Liver (tissue), 9 donors: ENCODE results near the gene RNF133. TPM values are rescaled to one million over a fixed set of nuclear protein-coding genes. Genes with fewer than 3 reads are reported as not detected.

Experiments
- DNase-seq: peaks from one replicate; pipeline ENCODE4 v3.0.0-alpha.2; 2017; ENCODE audit warnings: low spot score
- H3K27ac ChIP-seq, 2 donors: one replicate each; pipeline ENCODE4 v1.7.0; 2013; ENCODE audit warnings: inconsistent platforms in 2 of 2, low read length in 2 of 2, control low read depth in 1 of 2, low read depth in 1 of 2, mild to moderate bottlenecking in 1 of 2
- H3K27me3 ChIP-seq, 4 donors: one replicate each; pipeline versions ENCODE4 v1.6.1 to v1.7.0; 2013; ENCODE audit warnings: low read length in 3 of 4, inconsistent platforms in 1 of 4, mild to moderate bottlenecking in 1 of 4, moderate library complexity in 1 of 4; ENCODE audit not compliant: control insufficient read depth in 4 of 4, insufficient read depth in 4 of 4
- H3K36me3 ChIP-seq, 4 donors: one replicate each; pipeline versions ENCODE4 v1.6.1 to v1.7.0; 2013; ENCODE audit warnings: low read length in 3 of 4, mild to moderate bottlenecking in 3 of 4, low read depth in 1 of 4, moderate library complexity in 1 of 4; ENCODE audit not compliant: control insufficient read depth in 4 of 4, insufficient read depth in 3 of 4
- H3K4me1 ChIP-seq, 4 donors: one replicate each; pipeline versions ENCODE4 v1.6.1 to v1.7.0; 2013; ENCODE audit warnings: low read length in 3 of 4, mild to moderate bottlenecking in 3 of 4, moderate library complexity in 1 of 4; ENCODE audit not compliant: control insufficient read depth in 4 of 4, insufficient read depth in 4 of 4
- H3K4me3 ChIP-seq, 3 donors: one replicate each; pipeline versions ENCODE4 v1.6.1 to v1.7.0; 2013; ENCODE audit warnings: low read length in 3 of 3, control low read depth in 1 of 3, low read depth in 1 of 3, mild to moderate bottlenecking in 1 of 3
- H3K9ac ChIP-seq, 2 donors: one replicate each; pipeline ENCODE4 v1.7.0; 2013; ENCODE audit warnings: low read length in 2 of 2, mild to moderate bottlenecking in 2 of 2, moderate library complexity in 2 of 2, control low read depth in 1 of 2, low read depth in 1 of 2
- H3K9me3 ChIP-seq, 4 donors: one replicate each; pipeline versions ENCODE4 v1.6.1 to v1.7.0; 2013; ENCODE audit warnings: low read length in 3 of 4; ENCODE audit not compliant: control insufficient read depth in 4 of 4
- CTCF ChIP-seq: fragments of 150-350 bp; IDR thresholded peaks from 2 replicates; pipeline ENCODE4 v1.5.1; 2017; ENCODE audit warnings: improper control_type of control experiment, low read depth, low read length; ENCODE audit not compliant: missing input control
- EGR1 ChIP-seq, 2 donors: IDR thresholded peaks; 2 replicates each; pipeline ENCODE4 v1.6.1; 2016 to 2018; ENCODE audit warnings: antibody characterized with exemption in 2 of 2, low read depth in 2 of 2
- FOXA1 ChIP-seq: IDR thresholded peaks from 2 replicates; pipeline ENCODE4 v1.6.1; 2016; ENCODE audit warnings: antibody characterized with exemption
- FOXA2 ChIP-seq: IDR thresholded peaks from 2 replicates; pipeline ENCODE4 v1.6.1; 2016; ENCODE audit warnings: antibody characterized with exemption
- GABPA ChIP-seq, 2 donors: IDR thresholded peaks in 1 of 2; conservative IDR thresholded peaks in 1 of 2; 2 replicates each; pipeline ENCODE4 v1.6.1; 2016; ENCODE audit warnings: antibody characterized with exemption in 2 of 2, mild to moderate bottlenecking in 1 of 2, moderate library complexity in 1 of 2
- HNF4A ChIP-seq, 2 donors: conservative IDR thresholded peaks; 2 replicates each; pipeline ENCODE4 v1.6.1; 2016; ENCODE audit warnings: antibody characterized with exemption in 2 of 2, mild to moderate bottlenecking in 2 of 2
- HNF4G ChIP-seq: IDR thresholded peaks from 2 replicates; pipeline ENCODE4 v1.6.1; 2016; ENCODE audit warnings: antibody characterized with exemption
- JUND ChIP-seq, 2 donors: IDR thresholded peaks; 2 replicates each; pipeline ENCODE4 v1.6.1; 2016; ENCODE audit warnings: antibody characterized with exemption in 2 of 2
- MAX ChIP-seq: IDR thresholded peaks from 2 replicates; pipeline ENCODE4 v1.6.1; 2016; ENCODE audit warnings: antibody characterized with exemption
- NR2F2 ChIP-seq: IDR thresholded peaks from 2 replicates; pipeline ENCODE4 v1.6.1; 2016; ENCODE audit warnings: antibody characterized with exemption
- RAD21 ChIP-seq, 2 donors: IDR thresholded peaks; 2 replicates each; pipeline ENCODE4 v1.6.1; 2016; ENCODE audit warnings: antibody characterized with exemption in 2 of 2, mild to moderate bottlenecking in 2 of 2
- REST ChIP-seq: IDR thresholded peaks from 2 replicates; pipeline ENCODE4 v1.6.1; 2016; ENCODE audit warnings: antibody characterized with exemption, mild to moderate bottlenecking
- RXRA ChIP-seq, 2 donors: IDR thresholded peaks; 2 replicates each; pipeline ENCODE4 v1.6.1; 2017 to 2018; ENCODE audit warnings: antibody characterized with exemption in 2 of 2, mild to moderate bottlenecking in 1 of 2
- SP1 ChIP-seq: IDR thresholded peaks from 2 replicates; pipeline ENCODE4 v1.6.1; 2018; ENCODE audit warnings: antibody characterized with exemption, mild to moderate bottlenecking
- TAF1 ChIP-seq: conservative IDR thresholded peaks from 2 replicates; pipeline ENCODE4 v1.6.1; 2016; ENCODE audit warnings: antibody characterized with exemption, mild to moderate bottlenecking
- YY1 ChIP-seq: IDR thresholded peaks from 2 replicates; pipeline ENCODE4 v1.6.1; 2016; ENCODE audit warnings: antibody characterized with exemption, mild to moderate bottlenecking
- ZBTB33 ChIP-seq: IDR thresholded peaks from 2 replicates; pipeline ENCODE4 v1.6.1; 2016; ENCODE audit warnings: antibody characterized with exemption
- WGBS: extraction: QIAGEN DNeasy Blood & Tissue Kit; methylation state at CpG from one replicate; pipeline ENCODE4 v1.1.7; 2013; 5-methylcytosine and 5-hydroxymethylcytosine counted together
- polyA plus RNA-seq, 2 donors: library from polyadenylated mRNA; stranded (reverse) in 1 of 2; unstranded in 1 of 2; fragments of 200-250 nt in 1 of 2; fragments of >200 nt in 1 of 2; fragmentation: Nextera tagmentation in 1 of 2; extraction: Ambion mirVana in 1 of 2; gene quantifications; one replicate each; pipeline versions ENCODE4 v1.2.1 to v1.2.3, GENCODE V29; 2013 to 2015
- total RNA-seq, 2 donors: library from RNA; depleted of rRNA; stranded (reverse); fragments of >200 nt; gene quantifications; one replicate each; pipeline ENCODE4 v1.2.3, GENCODE V29; 2014
- donor health status: healthy.
- donor health status: healthy.
- donor health status: healthy.
- donor health status: healthy.
- donor health status: healthy.

The RNF133 gene
- total and polyA plus RNA-seq, 4 donors: 0.14 to 2.8 TPM; not detected in 2

GRCh38 chr7:122663733-122664132, 35.2 kb downstream of the RNF133 start:
- TF ChIP-seq HNF4G (no peak), EGR1 (IDR thresholded peaks at IDR 0.05; ENCODE audit: low read depth in 2 of 2) (no peak), MAX (no peak), TAF1 (no peak), CTCF (no peak), FOXA1 (no peak), RAD21 (IDR thresholded peaks at IDR 0.05) (no peak), REST (no peak), ZBTB33 (no peak), SP1 (no peak), NR2F2 (no peak), JUND (IDR thresholded peaks at IDR 0.05) (no peak), HNF4A (conservative IDR thresholded peaks at IDR 0.05) (no peak)
- no peak overlapping the region for H3K27ac ChIP-seq
- H3K36me3 ChIP-seq: no peaks in the 10 kb centered on the region
- no peaks in the 10 kb centered on the region for H3K9me3 ChIP-seq
- H3K4me3 ChIP-seq: no peak overlapping the region
- H3K27me3 ChIP-seq: no peaks in the 10 kb centered on the region
- no peak for DNase-seq
- no peak overlapping the region for H3K9ac ChIP-seq
- H3K4me1 ChIP-seq: no peaks in the 10 kb centered on the region
- WGBS: 95% methylated on average over 2 of the region's 2 CpGs

- no peaks in the 10 kb centered on the region for H3K9me3 ChIP-seq
- no peak overlapping the region for H3K27ac ChIP-seq
- no peaks in the 10 kb centered on the region for H3K36me3 ChIP-seq
- 89% methylated on average over 2 of the region's 2 CpGs for WGBS
- DNase-seq: no peak
- H3K9ac ChIP-seq: no peak overlapping the region
- TF ChIP-seq CTCF (no peak), FOXA1 (no peak), TAF1 (no peak), SP1 (no peak), FOXA2 (no peak), GABPA (IDR thresholded peaks at IDR 0.05 in 1 of 2, conservative IDR thresholded peaks at IDR 0.05 in 1 of 2) (no peak), RAD21 (IDR thresholded peaks at IDR 0.05) (no peak), RXRA (IDR thresholded peaks at IDR 0.05) (no peak), HNF4A (conservative IDR thresholded peaks at IDR 0.05) (no peak), YY1 (no peak)
- H3K4me1 ChIP-seq: no peaks in the 10 kb centered on the region
- no peaks in the 10 kb centered on the region for H3K27me3 ChIP-seq
- H3K4me3 ChIP-seq: no peak overlapping the region
These were observed 40.1 kb downstream of the RNF133 start for GRCh38 chr7:122658856-122659255.
